ENCODE results near the gene CERCAM. TPM values are rescaled to one million over a fixed set of nuclear protein-coding genes. Genes with fewer than 3 reads are reported as not detected.

CERCAM gene
- total RNA-seq, 1 donor from 2014 or later: 17.5 TPM

- no peak for DNase-seq (ENCODE audit: low read depth in 2 of 2)
These were observed 34.3 kb downstream of the CERCAM start for GRCh38 chr9:128454991-128455390.

GRCh38 chr9:128455849-128456612, 35.4 kb downstream of the CERCAM start, which contains the start of gene ODF2:
Gene ODF2 (plus strand): TSS chr9:128456006. CDS start chr9:128456092, 86 bp downstream.
- peak; percentile 84 to 96 for DNase-seq (ENCODE audit: low read depth in 2 of 2)

- DNase-seq (ENCODE audit: low read depth in 2 of 2): peak; percentile 12 to 73
These were observed 36.0 kb downstream of the CERCAM start for GRCh38 chr9:128456613-128457061.

- DNase-seq (ENCODE audit: low read depth in 2 of 2): no peak
These were observed 36.5 kb downstream of the CERCAM start for GRCh38 chr9:128457207-128457606.

- DNase-seq (ENCODE audit: low read depth in 2 of 2): no peak
These were observed 38.4 kb downstream of the CERCAM start for GRCh38 chr9:128459011-128459410.

GRCh38 chr9:128469070-128469469, 48.4 kb downstream of the CERCAM start:
- no peak for DNase-seq (ENCODE audit: low read depth in 2 of 2)

- DNase-seq (ENCODE audit: low read depth in 2 of 2): no peak
These were observed 49.9 kb downstream of the CERCAM start for GRCh38 chr9:128470560-128470959.

GRCh38 chr9:128473104-128473503, 52.4 kb downstream of the CERCAM start:
- DNase-seq (ENCODE audit: low read depth in 2 of 2): no peak

- no peak for DNase-seq (ENCODE audit: low read depth in 2 of 2)
These were observed 55.2 kb downstream of the CERCAM start for GRCh38 chr9:128475867-128476266.

- no peak for DNase-seq (ENCODE audit: low read depth in 2 of 2)
These were observed 58.6 kb downstream of the CERCAM start for GRCh38 chr9:128479262-128479661.

GRCh38 chr9:128481561-128481960, 60.9 kb downstream of the CERCAM start:
- no peak for DNase-seq (ENCODE audit: low read depth in 2 of 2)

GRCh38 chr9:128482186-128482585, 61.5 kb downstream of the CERCAM start:
- DNase-seq (ENCODE audit: low read depth in 2 of 2): no peak

GRCh38 chr9:128484686-128485413, 64.2 kb downstream of the CERCAM start:
- no peak for DNase-seq (ENCODE audit: low read depth in 2 of 2)

- DNase-seq (ENCODE audit: low read depth in 2 of 2): no peak
These were observed 64.8 kb downstream of the CERCAM start for GRCh38 chr9:128485414-128485855.

- DNase-seq (ENCODE audit: low read depth in 2 of 2): no peak
These were observed 65.5 kb downstream of the CERCAM start for GRCh38 chr9:128486201-128486600.

Other genes starting within 250 kb of the CERCAM start
- gene CIZ1, start 229.3 kb upstream of the CERCAM start, total RNA-seq: 11.7 and 18.3 TPM in 2 replicates
- gene DNM1, start 217.5 kb upstream of the CERCAM start, total RNA-seq: 0.13 and 0.38 TPM in 2 replicates
- gene GOLGA2, start 144.8 kb upstream of the CERCAM start, total RNA-seq: 34.7 and 40.7 TPM in 2 replicates
- 15.8 and 16.4 TPM in 2 replicates for gene SWI5, start 144.6 kb upstream of the CERCAM start, total RNA-seq
- gene TRUB2, start 98.4 kb upstream of the CERCAM start, total RNA-seq: 27.5 and 27.7 TPM in 2 replicates
- 23.4 and 30.3 TPM in 2 replicates for gene COQ4, start 98.0 kb upstream of the CERCAM start, total RNA-seq
- gene SLC27A4, start 80.3 kb upstream of the CERCAM start, total RNA-seq: 19.9 and 29.8 TPM in 2 replicates
- 47.8 and 66.2 TPM in 2 replicates for gene URM1, start 49.5 kb upstream of the CERCAM start, total RNA-seq
- 23.4 and 24.8 TPM in 2 replicates for gene ODF2, start 35.1 kb downstream of the CERCAM start, total RNA-seq
- 10.0 and 15.7 TPM in 2 replicates for gene GLE1, start 83.9 kb downstream of the CERCAM start, total RNA-seq
- gene SPTAN1, start 131.7 kb downstream of the CERCAM start, total RNA-seq: 472 TPM in 2 replicates
- gene DYNC2I2, start 236.0 kb downstream of the CERCAM start, total RNA-seq: 54.9 and 65.9 TPM in 2 replicates